SIG-M5 treated with dmso at 0.1 percent for 504 hours (cell line): ENCODE results near the gene ZFPM1.
A peak's percentile ranks its signal among the peaks of the same experiment; 100 is the strongest.
"Not testable (repeated sequence)": the region's sequence is repeated elsewhere in the genome, so short reads cannot be mapped to it uniquely, and the experiment has no call there.

ENCODE experiments used
- DNase-seq: peaks from one replicate; lab custom pipeline; 2025; ENCODE audit not compliant: unreplicated experiment; lab: John Stamatoyannopoulos, UW

Gene ZFPM1

GRCh38 chr16:88453217-88453531, at the start of gene ZFPM1:
Gene ZFPM1 (plus strand): TSS chr16:88453280. CDS start chr16:88453639, 359 bp downstream.
- DNase-seq = no peak

- no peak for DNase-seq
These were observed 49.1 kb upstream of the ZFPM1 start for GRCh38 chr16:88403794-88404581.

- no peak for DNase-seq
These were observed 48.3 kb upstream of the ZFPM1 start for GRCh38 chr16:88404769-88405168.

GRCh38 chr16:88405216-88406060, 47.6 kb upstream of the ZFPM1 start:
- no peak for DNase-seq

- DNase-seq = no peak
These were observed 46.7 kb upstream of the ZFPM1 start for GRCh38 chr16:88406096-88407041.

GRCh38 chr16:88407042-88407420, 46.0 kb upstream of the ZFPM1 start:
- DNase-seq = no peak

GRCh38 chr16:88407807-88408206, 45.3 kb upstream of the ZFPM1 start:
- DNase-seq = peak; percentile 65

- no peak for DNase-seq
These were observed 44.4 kb upstream of the ZFPM1 start for GRCh38 chr16:88408561-88409142.

GRCh38 chr16:88409296-88410065, 43.6 kb upstream of the ZFPM1 start:
- DNase-seq = no peak

- DNase-seq = not testable (repeated sequence)
These were observed 42.6 kb upstream of the ZFPM1 start for GRCh38 chr16:88410297-88410968.

GRCh38 chr16:88411951-88412576, 41.0 kb upstream of the ZFPM1 start:
- DNase-seq = no peak

- DNase-seq = no peak
These were observed 40.3 kb upstream of the ZFPM1 start for GRCh38 chr16:88412766-88413165.

GRCh38 chr16:88413231-88413630, 39.8 kb upstream of the ZFPM1 start:
- no peak for DNase-seq

- no peak for DNase-seq
These were observed 39.4 kb upstream of the ZFPM1 start for GRCh38 chr16:88413631-88414030.

GRCh38 chr16:88414521-88415380, 38.3 kb upstream of the ZFPM1 start:
- no peak for DNase-seq

- no peak for DNase-seq
These were observed 37.7 kb upstream of the ZFPM1 start for GRCh38 chr16:88415381-88415705.

GRCh38 chr16:88415713-88416323, 37.3 kb upstream of the ZFPM1 start:
- DNase-seq = no peak

- no peak for DNase-seq
These were observed 36.4 kb upstream of the ZFPM1 start for GRCh38 chr16:88416686-88417085.
